ENCODE measurements around the gene SPSB2.

Gene SPSB2

DNA sequence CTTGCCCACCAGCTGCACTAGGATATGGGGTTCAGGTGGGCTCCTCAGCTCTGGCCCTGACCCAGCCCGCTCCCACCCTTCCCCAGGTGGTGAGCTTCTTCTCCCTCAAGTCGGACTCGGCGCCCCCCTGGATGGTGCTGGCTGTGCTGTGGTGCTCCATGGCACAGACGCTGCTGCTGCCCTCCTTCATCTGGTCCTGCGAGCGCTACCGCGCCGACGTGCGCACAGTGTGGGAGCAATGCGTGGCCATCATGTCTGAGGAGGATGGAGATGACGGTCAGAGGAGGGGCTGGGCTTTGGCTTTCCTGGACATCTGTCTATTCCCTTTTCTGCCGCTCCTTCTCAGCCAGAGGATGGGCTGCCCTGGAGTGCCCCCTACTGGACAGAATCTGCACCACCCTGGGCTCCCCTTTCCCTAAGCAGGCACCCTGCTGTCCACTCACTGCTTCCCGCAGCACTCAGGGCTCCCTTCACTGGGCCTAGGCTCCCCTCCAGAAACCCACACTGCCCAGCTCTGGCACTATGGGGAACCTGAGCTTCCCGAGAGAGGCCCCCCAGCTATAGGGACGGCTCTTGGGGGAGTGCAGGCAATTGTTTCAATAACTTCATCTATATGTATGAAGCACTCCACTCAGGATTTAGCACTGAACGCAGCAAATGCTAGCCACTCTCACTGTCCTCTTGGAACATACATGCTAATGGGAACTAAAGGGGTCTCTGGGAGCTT lies 47.5 kb downstream of the SPSB2 start:
- no peak for DNase-seq (ENCODE audit: low read depth, low spot score)
- Histone ChIP-seq H3K9ac (ENCODE audit: insufficient read length) (no peak overlapping the region), H3K27ac (no peak overlapping the region), H3K4me3 (no peak overlapping the region), H3K9me3 (ENCODE audit: low read depth, low read length) (no peaks in the 10 kb centered on the region), H3K36me3 (ENCODE audit: insufficient read depth, low read length) (no peaks in the 10 kb centered on the region; the same call in 1 of the 2 replicates)
- no peak for TF ChIP-seq FOXP2 (optimal IDR thresholded peaks at IDR 0.05; ENCODE audit: control extremely low read depth, extremely low read length, insufficient read depth)
- TF ChIP-seq POLR2AphosphoS5 (IDR thresholded peaks at IDR 0.05; ENCODE audit: borderline replicate concordance, low read depth, low read length) = no peak
- no peak for TF ChIP-seq EZH2 (IDR thresholded peaks at IDR 0.05)

DNA sequence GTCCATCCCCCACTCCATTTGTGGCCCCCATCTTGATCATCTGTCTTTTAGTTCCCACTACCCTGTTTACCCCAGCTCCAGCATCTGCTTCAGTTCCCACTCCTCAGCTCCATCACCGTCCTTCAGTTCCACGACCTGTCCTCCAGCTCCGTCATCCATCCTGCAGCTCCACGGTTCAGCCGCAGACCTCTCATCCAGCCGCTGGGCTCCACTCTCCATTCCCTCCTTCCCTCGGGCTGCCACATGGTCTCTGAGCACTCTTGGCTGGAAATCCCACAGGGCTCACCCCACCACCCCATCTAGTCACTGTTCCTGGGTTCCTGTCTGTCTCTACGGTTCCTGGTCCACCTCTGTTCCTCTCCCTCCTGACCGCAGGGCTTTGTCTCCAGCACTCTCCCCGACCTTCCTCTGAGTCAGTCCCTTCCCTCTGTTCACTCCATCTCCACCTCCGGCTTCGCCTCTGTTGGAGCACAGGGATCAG lies 48.2 kb downstream of the SPSB2 start:
- no peak overlapping the region for H3K4me3 ChIP-seq
- TF ChIP-seq EZH2 (IDR thresholded peaks at IDR 0.05) = no peak
- TF ChIP-seq POLR2AphosphoS5 (IDR thresholded peaks at IDR 0.05; ENCODE audit: borderline replicate concordance, low read depth, low read length) = 0 out of 2 replicates have a peak, but pooled peaks have one; percentile 37
- H3K36me3 ChIP-seq (ENCODE audit: insufficient read depth, low read length) = no peaks in the 10 kb centered on the region
- DNase-seq (ENCODE audit: low read depth, low spot score) = no peak
- no peaks in the 10 kb centered on the region for H3K9me3 ChIP-seq (ENCODE audit: low read depth, low read length)
- H3K9ac ChIP-seq (ENCODE audit: insufficient read length) = no peak overlapping the region
- no peak overlapping the region for H3K27ac ChIP-seq

DNA sequence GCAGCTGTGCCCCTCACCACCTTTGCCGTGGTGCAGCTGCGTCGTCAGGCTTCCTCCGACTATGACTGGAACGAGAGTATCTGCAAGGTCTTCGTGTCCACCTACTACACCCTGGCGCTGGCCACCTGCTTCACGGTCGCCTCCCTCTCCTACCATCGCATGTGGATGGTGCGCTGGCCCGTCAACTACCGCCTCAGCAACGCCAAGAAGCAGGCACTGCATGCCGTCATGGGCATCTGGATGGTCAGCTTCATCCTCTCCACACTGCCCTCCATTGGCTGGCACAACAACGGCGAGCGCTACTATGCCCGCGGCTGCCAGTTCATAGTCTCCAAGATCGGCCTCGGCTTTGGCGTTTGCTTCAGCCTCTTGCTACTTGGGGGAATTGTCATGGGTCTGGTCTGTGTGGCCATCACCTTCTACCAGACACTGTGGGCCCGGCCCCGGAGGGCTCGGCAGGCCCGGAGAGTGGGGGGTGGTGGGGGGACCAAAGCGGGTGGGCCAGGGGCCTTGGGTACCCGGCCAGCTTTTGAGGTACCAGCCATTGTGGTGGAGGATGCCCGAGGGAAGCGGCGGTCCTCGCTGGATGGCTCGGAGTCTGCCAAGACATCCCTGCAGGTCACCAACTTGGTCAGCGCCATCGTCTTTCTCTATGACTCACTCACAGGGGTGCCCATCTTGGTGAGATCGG lies 48.9 kb downstream of the SPSB2 start:
- TF ChIP-seq POLR2AphosphoS5 (IDR thresholded peaks at IDR 0.05; ENCODE audit: borderline replicate concordance, low read depth, low read length) = no peak; the same call in 1 of the 2 replicates
- TF ChIP-seq FOXP2 (optimal IDR thresholded peaks at IDR 0.05; ENCODE audit: control extremely low read depth, extremely low read length, insufficient read depth) = no peak
- TF ChIP-seq EZH2 (IDR thresholded peaks at IDR 0.05) = no peak
- DNase-seq (ENCODE audit: low read depth, low spot score) = no peak
- no peak overlapping the region for H3K9ac ChIP-seq (ENCODE audit: insufficient read length)
- H3K27ac ChIP-seq = no peak overlapping the region
- no peaks in the 10 kb centered on the region for H3K36me3 ChIP-seq (ENCODE audit: insufficient read depth, low read length)
- no peaks in the 10 kb centered on the region for H3K9me3 ChIP-seq (ENCODE audit: low read depth, low read length)
- no peak overlapping the region for H3K4me3 ChIP-seq

GRCh38 chr12:6823182-6824084 lies 49.7 kb downstream of the SPSB2 start:
- H3K9me3 ChIP-seq (ENCODE audit: low read depth, low read length) = no peaks in the 10 kb centered on the region
- H3K36me3 ChIP-seq (ENCODE audit: insufficient read depth, low read length) = no peaks in the 10 kb centered on the region
- no peak overlapping the region for H3K9ac ChIP-seq (ENCODE audit: insufficient read length)
- no peak for DNase-seq (ENCODE audit: low read depth, low spot score)
- no peak for TF ChIP-seq FOXP2 (optimal IDR thresholded peaks at IDR 0.05; ENCODE audit: control extremely low read depth, extremely low read length, insufficient read depth)
- no peak for TF ChIP-seq EZH2 (IDR thresholded peaks at IDR 0.05)
- peak; percentile 17; the same call in 1 of the 2 replicates for TF ChIP-seq POLR2AphosphoS5 (IDR thresholded peaks at IDR 0.05; ENCODE audit: borderline replicate concordance, low read depth, low read length)
- H3K4me3 ChIP-seq = no peak overlapping the region
- no peak overlapping the region for H3K27ac ChIP-seq

GRCh38 chr12:6822426-6823135 lies 50.5 kb downstream of the SPSB2 start:
- TF ChIP-seq FOXP2 (optimal IDR thresholded peaks at IDR 0.05; ENCODE audit: control extremely low read depth, extremely low read length, insufficient read depth) (no peak), POLR2AphosphoS5 (IDR thresholded peaks at IDR 0.05; ENCODE audit: borderline replicate concordance, low read depth, low read length) (no peak), EZH2 (IDR thresholded peaks at IDR 0.05) (no peak)
- H3K9me3 ChIP-seq (ENCODE audit: low read depth, low read length) = no peaks in the 10 kb centered on the region
- H3K27ac ChIP-seq = no peak overlapping the region
- peak overlapping the region; percentile 78 for H3K4me3 ChIP-seq
- no peaks in the 10 kb centered on the region for H3K36me3 ChIP-seq (ENCODE audit: insufficient read depth, low read length)
- H3K9ac ChIP-seq (ENCODE audit: insufficient read length) = no peak overlapping the region
- no peak for DNase-seq (ENCODE audit: low read depth, low spot score)

GRCh38 chr12:6821591-6822425 lies 51.3 kb downstream of the SPSB2 start, which contains the start of gene GPR162:
GPR162 (plus strand) TSS chr12:6821821; CDS start chr12:6823899, 2,078 bp downstream.
- no peak for DNase-seq (ENCODE audit: low read depth, low spot score)
- Histone ChIP-seq H3K9me3 (ENCODE audit: low read depth, low read length) (no peaks in the 10 kb centered on the region), H3K4me3 (peak within 1 kb of the TSS; percentile 78), H3K9ac (ENCODE audit: insufficient read length) (peak within 1 kb of the TSS; percentile 28), H3K27ac (peak within 1 kb of the TSS; percentile 42; the same call in 1 of the 2 replicates), H3K36me3 (ENCODE audit: insufficient read depth, low read length) (no peaks in the 10 kb centered on the region)
- TF ChIP-seq FOXP2 (optimal IDR thresholded peaks at IDR 0.05; ENCODE audit: control extremely low read depth, extremely low read length, insufficient read depth) (no peak), EZH2 (IDR thresholded peaks at IDR 0.05) (no peak), POLR2AphosphoS5 (IDR thresholded peaks at IDR 0.05; ENCODE audit: borderline replicate concordance, low read depth, low read length) (no peak; the same call in 1 of the 2 replicates)
